ENCODE results near the gene PITPNM1. TPM values are rescaled to one million over a fixed set of nuclear protein-coding genes. Genes with fewer than 3 reads are reported as not detected.
"Not testable (repeated sequence)": the region's sequence is repeated elsewhere in the genome, so short reads cannot be mapped to it uniquely, and the experiment has no call there.

The PITPNM1 gene
- total RNA-seq (2014; rRNA removed; shearing (Covaris generic); ENCODE audit: low replicate concordance) = 5.5 and 18.9 TPM in 2 replicates

DNA sequence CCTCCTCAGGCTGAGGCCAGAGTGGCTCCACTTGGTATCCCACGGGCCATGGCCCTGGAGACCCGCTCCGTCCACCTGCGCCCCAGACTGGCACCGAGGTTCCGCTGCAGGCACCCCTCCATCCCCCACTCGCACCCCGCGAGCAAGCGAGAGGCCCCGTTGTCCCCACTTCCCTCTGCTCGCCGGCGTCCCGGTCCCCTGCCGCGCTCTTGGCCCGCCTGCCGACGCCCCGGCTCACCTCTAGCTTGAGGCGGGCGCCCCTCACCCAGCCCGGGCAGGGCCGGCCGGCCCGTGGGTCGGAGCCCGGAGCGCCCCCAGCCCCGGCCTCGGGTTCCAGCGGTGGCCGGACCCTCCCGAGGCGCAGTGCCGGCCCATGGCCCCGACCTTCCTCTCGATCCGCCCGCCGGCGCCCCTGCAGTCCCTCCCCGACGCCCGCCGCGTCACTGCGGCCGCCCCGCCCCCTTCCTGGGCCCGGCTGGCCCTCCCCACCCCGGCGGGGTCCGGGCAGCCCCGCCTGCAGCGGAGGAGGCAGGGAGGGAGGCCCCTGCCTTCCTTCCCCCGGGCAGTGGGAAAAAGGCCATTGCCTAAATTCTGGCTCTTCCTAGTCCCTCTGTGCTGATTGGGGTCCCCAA, at the start of gene PITPNM1:
Gene PITPNM1, minus strand, starts transcription at position 414 of the 632 bp plus-strand sequence. CDS start 1,183 bp downstream, outside the sequence.
- Histone ChIP-seq H3K27me3 (no peaks in the 10 kb centered on the region), H3K36me3 (peaks cover 19% of the 10 kb centered on the region), H3K4me3 (peak within 1 kb of the TSS; percentile 75), H3K9me3 (no peaks in the 10 kb centered on the region)
- peak; percentile 78 for DNase-seq

DNA sequence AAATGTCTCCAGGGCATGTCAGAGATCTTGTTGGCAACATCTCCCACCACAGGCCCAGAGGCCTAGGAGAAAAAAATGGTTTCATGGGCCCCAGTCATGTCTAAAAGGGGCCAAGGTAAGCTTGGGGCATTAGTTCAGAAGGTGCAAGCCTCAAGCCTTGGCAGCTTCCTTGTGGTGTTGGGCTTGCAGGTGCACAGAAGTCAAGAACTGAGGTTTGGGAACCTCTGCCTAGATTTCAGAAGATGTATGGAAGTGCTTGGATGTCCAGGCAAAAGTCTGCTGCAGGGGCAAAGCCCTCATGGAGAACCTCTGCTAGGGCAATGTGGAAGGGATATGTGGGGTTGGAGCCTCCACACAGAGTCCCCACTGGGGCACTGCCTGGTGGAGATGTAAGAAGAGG, 46.5 kb upstream of the PITPNM1 start:
- DNase-seq, H3K4me3 ChIP-seq, H3K36me3 ChIP-seq, H3K27me3 ChIP-seq, H3K9me3 ChIP-seq: not testable (repeated sequence)

DNA sequence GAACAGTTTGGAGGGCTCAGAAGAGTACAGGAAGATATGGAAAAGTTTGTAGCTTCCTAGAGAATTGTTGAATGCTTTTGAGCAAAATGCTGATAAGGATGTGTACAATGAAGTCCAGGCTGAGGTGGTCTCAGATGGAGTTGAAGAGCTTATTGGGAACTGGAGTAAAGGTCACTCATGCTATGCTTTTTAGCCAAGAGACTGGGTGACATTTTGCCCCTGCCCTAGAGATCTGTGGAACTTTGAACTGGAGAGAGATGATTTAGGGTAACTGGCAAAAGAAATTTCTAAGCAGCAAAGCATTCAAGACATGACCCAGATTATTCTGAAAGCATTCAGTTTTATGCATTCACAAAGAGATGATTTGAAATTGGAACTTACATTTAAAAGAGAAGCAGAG, 46.0 kb upstream of the PITPNM1 start:
- DNase-seq = no peak
- H3K9me3 ChIP-seq = no peaks in the 10 kb centered on the region; the same call in 1 of the 2 replicates

DNA sequence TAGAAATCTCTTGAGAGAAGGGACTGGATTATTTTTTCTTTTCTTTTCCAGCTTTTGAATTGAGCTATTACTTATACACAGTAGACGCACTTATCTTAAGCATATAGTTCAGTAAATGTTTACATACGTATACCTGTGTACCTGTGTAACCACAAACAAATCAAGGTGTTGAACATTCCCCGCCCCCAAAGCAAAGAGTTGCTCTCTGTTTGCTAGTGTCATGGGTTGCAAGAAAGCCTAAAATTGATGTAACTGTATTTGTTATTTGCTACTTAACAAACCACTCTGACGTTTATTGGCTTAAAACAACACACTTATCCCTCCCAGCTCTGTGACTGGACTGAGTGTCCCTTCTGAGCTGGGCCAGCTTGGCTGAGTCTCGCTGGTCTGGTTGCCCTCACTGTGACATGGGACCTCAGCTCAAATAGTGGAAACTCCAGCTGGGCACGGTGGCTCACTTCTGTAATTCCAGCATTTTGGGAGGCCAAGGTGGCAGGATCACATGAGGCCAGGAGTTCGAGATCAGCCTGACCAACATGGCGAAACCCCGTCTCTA, 43.5 kb upstream of the PITPNM1 start:
- DNase-seq = no peak
- Histone ChIP-seq H3K27me3 (no peaks in the 10 kb centered on the region), H3K4me3 (no peak overlapping the region), H3K9me3 (no peaks in the 10 kb centered on the region; the same call in 1 of the 2 replicates), H3K36me3 (no peaks in the 10 kb centered on the region)

More for the DNA sequence above, 46.0 kb upstream of the PITPNM1 start:
- Histone ChIP-seq H3K4me3 (no peak overlapping the region), H3K36me3 (no peaks in the 10 kb centered on the region), H3K27me3 (no peaks in the 10 kb centered on the region)

DNA sequence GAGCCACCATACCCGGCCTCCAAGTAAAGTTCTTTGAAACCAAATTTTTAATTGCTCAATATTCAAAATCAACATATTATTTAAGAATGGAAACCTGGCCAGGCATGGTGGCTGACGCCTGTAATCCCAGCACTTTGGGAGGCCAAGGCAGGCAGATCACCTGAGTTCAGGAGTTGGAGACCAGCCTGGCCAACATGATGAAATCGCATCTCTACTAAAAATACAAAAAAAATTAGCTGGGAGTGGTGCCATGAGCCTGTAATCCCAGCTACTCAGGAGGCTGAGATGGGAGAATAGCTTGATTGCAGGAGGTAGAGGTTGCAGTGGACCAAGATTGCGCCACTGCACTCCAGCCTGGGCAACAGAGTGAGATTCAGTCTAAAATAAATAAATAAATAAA, 42.9 kb upstream of the PITPNM1 start:
- not testable (repeated sequence) for H3K27me3 ChIP-seq, H3K36me3 ChIP-seq, H3K9me3 ChIP-seq, H3K4me3 ChIP-seq, DNase-seq

DNA sequence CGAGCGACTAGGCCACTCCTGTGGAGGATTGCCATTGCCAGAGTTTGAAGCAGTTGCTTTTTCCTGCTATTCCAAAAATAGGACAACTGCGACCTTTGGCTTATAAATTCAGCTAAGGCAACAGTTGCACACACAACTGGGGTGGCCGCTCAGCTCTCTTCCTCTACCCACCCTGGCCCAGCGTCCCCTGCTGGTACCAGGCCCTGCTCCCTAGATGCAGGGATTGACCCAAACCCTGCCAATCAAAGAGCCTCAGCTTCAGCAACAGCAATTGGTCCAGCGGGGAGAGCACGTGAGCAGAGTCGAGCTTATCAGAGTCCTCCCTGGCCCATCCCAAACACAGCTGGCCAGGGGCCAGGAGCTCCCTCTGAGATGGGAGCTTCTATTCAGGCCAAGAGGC, 40.1 kb upstream of the PITPNM1 start:
- H3K36me3 ChIP-seq = no peaks in the 10 kb centered on the region
- no peak overlapping the region for H3K4me3 ChIP-seq
- no peaks in the 10 kb centered on the region for H3K9me3 ChIP-seq
- DNase-seq = no peak
- H3K27me3 ChIP-seq = no peaks in the 10 kb centered on the region

DNA sequence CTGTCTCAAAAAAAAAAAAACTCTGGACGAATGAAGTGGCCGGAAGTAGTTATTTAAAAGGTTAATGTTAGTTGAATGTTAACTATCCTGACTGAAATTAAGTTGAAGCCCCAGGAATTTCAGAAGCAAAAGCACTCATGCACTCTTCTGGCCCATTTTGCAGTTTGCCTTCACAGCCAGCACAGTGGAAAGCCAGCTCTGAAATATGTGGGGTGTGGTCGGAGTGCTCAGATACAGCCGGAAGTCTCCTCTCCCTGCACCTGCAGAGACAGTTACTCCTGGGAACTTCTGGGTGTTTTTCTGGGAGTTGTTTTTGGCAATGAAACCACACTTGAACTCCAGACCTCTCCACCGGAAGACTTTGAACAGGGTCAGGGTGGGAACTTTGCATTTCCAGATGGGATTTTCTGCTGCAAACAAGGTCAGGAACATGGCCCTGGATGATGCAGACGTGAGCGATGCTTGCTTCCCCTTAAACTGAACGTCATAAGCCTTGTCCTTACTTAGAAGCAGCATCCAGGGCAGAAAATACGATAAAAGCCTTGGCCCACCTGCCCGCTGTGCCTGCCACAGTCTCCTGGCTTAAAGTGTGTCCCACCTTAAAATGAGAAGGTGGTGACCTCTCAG, 39.6 kb upstream of the PITPNM1 start:
- H3K4me3 ChIP-seq = no peak overlapping the region
- no peaks in the 10 kb centered on the region for H3K36me3 ChIP-seq

DNA sequence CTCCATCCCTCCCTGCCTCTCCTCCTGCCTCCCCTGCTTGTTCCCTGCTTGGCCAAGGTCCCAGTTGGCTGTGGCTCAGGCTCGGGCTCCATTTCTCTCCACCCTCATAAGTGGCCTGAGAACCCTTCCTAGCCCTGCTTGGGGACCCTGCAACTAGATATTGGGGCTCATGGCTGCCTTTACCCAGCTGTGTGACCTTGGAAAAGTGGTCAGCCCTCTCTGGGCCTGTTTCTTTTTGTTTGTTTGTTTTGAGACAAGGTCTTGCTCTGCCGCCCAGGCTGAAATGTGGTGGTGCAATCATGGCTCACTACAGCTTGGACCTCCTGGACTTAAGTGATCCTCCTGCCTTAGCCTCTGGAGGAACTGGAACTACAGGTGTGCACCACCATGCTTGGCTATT, 38.4 kb upstream of the PITPNM1 start:
- no peak for DNase-seq
- H3K36me3 ChIP-seq = no peaks in the 10 kb centered on the region
- H3K9me3 ChIP-seq = no peaks in the 10 kb centered on the region
- no peaks in the 10 kb centered on the region for H3K27me3 ChIP-seq
- no peak overlapping the region for H3K4me3 ChIP-seq

More for the DNA sequence above, 39.6 kb upstream of the PITPNM1 start:
- H3K9me3 ChIP-seq = no peaks in the 10 kb centered on the region
- no peaks in the 10 kb centered on the region for H3K27me3 ChIP-seq
- no peak for DNase-seq

DNA sequence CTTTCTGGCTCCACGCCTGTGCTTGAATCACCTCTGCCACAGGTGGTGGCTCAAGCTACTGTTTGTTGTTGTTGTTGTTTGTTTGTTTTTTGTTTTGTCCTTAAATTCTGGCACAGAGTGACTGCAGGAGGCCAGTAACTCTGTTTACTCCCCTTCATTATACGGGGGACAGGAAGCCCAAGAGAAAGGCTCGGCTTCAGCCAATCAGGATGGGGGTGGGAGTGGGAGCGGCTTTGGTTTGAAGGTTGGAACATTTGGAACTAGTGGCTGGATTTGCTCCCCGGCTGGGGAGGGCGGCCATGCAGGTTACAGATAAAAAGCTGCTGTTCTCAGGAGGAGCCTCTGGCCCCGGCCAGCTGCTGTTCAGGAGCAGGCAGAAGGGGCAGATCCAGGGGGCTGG, 37.8 kb upstream of the PITPNM1 start:
- H3K4me3 ChIP-seq = no peak overlapping the region
- no peaks in the 10 kb centered on the region for H3K9me3 ChIP-seq
- H3K27me3 ChIP-seq = no peaks in the 10 kb centered on the region
- no peak for DNase-seq
- no peaks in the 10 kb centered on the region for H3K36me3 ChIP-seq

DNA sequence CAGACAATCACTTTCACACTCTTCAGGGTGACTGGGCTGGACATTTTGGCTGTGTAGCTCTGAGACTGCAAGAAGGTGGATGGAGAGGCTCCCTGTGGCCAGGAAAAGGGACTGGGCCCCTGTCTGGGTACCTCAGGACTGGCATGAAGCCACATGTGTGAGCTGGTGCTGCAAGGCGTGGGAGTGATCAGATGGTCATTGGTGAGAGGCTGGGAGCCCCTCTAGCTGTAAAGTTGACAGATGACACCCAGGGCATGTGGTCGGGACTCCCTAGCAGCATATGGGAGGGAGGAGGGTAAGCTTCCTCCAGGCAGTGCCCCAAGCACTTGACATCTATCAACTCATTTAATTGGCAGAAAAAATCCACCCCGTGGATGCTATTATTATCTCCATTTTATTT, 37.0 kb upstream of the PITPNM1 start:
- Histone ChIP-seq H3K36me3 (no peaks in the 10 kb centered on the region), H3K4me3 (no peak overlapping the region), H3K27me3 (no peaks in the 10 kb centered on the region), H3K9me3 (no peaks in the 10 kb centered on the region; the same call in 1 of the 2 replicates)
- DNase-seq = no peak

DNA sequence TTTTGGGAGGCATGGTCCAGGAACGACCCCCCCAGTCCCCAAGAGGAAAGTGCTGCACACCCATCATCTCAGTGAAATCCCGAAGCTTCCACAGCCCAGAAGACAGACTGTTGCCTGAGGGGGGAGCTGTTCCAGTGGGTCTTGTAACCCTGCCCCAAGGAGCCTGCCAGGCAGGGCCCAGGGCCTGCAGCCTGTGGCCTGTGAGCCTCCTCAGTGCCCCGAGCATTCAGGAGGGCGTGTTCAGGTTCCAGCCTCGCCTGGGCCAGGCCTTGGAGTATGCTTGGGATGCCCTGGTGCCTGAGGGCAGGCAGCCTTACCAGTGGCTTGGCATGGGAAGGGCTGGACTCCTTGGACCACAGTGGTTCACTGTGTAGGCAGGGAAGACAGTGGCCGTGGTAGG, 36.0 kb upstream of the PITPNM1 start:
- DNase-seq = no peak
- H3K9me3 ChIP-seq = no peaks in the 10 kb centered on the region; the same call in 1 of the 2 replicates
- no peaks in the 10 kb centered on the region for H3K36me3 ChIP-seq
- H3K4me3 ChIP-seq = no peak overlapping the region
- no peaks in the 10 kb centered on the region for H3K27me3 ChIP-seq

DNA sequence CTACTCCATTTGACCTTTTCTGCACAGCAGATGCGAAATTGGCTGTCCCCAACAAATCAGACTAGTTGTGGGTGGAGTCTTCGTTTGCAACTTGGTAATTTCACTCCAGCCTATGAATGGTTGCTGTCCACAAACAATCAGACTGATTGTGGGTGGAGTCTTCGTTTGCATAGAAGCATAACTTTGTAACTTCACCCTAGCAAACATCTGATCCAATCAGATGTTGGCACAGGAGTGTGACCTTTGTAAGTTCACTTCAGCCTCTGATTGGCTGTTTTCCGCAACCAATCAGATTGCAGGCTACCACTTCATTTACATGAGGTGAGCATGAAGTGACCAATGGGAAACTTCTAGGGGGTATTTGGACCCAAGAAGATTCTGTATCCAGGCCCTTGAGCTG, 34.4 kb upstream of the PITPNM1 start:
- no peaks in the 10 kb centered on the region for H3K36me3 ChIP-seq
- H3K4me3 ChIP-seq = no peak overlapping the region
- no peak for DNase-seq
- no peaks in the 10 kb centered on the region for H3K27me3 ChIP-seq
- peaks cover 5% of the 10 kb centered on the region for H3K9me3 ChIP-seq

DNA sequence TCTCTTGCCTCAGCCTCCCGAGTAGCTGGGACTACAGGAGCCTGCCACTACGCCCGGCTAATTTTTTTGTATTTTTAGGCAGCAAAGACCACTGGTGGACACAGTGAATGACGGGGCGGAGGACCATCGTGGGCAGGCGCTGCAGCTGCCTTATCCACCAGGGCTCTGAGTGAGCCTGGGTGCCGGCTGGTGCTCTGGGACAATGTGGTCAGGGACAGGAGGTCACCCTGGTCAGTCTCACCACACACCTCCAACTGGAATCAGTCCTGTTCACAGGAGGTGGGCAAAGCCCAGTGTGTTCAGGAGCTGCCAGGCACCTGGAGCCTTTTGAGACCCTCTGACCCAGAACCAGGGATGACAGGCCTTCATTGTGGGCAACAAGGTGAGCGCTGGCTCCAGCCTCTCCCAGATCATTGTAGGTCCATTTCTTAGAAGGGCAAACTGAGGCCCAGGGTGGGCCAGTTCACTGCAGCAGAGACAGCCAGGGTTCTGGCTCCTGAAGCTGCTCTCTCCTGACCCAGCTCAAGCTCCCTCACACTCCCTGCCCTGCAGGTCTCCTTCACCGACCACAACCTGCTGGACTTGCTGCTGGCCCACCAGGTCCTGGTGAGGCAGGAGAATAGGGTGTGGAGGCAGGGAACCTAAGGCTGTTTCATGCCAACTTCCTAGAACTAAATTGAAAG, 33.8 kb upstream of the PITPNM1 start:
- Histone ChIP-seq H3K4me3 (no peak overlapping the region), H3K36me3 (no peaks in the 10 kb centered on the region), H3K9me3 (peaks cover 11% of the 10 kb centered on the region), H3K27me3 (no peaks in the 10 kb centered on the region)
- no peak for DNase-seq

DNA sequence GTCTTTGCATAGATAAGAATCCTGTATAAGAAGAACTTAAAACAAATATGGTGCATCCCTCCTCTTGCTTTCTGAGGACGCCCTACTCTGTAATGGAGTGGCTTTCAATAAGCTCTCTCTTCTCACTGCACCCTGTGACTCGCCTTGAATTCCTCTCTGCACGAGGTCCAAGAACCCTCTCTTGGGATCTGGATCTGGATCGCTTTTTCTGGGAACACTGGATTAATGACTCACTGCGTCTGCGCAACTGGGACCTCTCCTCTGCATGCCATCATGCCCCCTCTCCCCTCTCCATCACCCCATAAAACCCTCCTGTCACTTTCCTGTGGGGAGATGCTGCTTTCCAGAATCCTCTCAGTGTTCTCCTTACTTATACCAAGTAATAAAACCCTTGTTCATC, 33.1 kb upstream of the PITPNM1 start:
- DNase-seq = no peak
- Histone ChIP-seq H3K9me3 (peaks cover 18% of the 10 kb centered on the region), H3K36me3 (no peaks in the 10 kb centered on the region), H3K27me3 (no peaks in the 10 kb centered on the region), H3K4me3 (no peak overlapping the region)

DNA sequence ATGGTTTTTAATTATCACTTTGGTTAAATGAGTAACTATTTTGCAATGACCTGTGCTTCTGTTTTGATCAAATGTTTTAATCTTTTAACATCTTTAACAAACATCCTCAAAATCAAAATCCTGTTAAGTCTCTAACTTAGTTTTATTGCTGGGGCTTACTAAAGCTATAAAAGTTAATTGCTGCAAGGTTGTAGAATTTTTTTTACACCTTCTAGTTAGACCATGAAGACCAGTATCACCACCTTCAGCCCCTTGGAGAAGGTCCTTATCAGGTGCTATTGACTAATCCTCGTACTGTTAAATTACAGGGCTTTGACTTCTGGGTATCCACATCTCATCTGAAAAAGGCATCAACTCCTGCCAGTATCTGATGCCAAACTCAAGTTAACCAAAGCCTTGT, 30.4 kb upstream of the PITPNM1 start:
- no peak for DNase-seq
- Histone ChIP-seq H3K27me3 (no peaks in the 10 kb centered on the region), H3K9me3 (peaks cover 20% of the 10 kb centered on the region), H3K4me3 (no peak overlapping the region), H3K36me3 (no peaks in the 10 kb centered on the region)

DNA sequence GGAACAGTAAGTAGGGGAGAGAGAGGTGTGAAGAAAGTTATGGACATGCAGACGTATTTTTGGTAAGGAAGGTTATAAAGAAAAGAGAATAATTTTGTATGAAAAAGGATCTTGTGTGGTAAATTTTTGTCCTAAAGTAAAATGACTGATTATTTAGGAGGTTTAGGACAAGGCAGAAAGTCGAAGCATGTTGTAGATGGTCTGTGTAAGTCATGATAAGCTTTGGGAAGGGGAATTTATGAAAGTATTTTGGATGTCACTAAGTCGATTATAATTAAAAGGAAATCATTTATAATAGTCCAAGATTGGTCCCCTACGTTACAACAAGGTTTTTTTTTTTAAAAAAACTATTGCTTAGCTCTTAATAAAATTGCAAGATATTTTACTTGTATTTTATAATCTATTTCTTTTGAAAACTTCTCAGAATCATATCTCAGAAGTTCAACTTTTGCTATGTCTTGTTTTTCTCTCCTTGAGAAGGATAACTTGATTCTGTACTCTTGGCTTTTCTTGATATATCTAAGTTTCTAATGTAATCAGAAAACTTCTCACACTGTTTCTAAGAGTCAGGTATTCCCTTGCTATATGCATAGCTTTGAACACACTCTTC, 29.0 kb upstream of the PITPNM1 start:
- no peak for DNase-seq

DNA sequence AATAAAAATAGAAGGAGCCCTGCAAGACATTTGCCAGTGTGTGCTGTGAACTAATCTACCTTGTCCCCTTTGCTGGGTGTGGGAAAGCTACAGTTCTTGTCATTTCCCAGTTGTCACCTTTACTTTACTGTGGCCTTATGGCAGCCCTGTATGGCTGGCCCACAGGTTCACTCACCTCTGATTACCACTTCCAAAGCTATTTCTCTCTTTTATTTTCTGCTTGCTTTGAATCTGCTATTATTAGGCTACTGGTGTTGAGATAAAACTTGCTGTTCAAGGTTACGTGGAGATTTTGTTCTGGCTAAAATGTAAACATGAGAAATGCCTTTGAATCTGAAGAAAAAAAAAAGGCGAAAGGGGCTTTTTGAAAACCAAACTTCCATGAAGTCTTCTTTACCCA, 27.7 kb upstream of the PITPNM1 start:
- peaks cover 20% of the 10 kb centered on the region for H3K9me3 ChIP-seq
- H3K4me3 ChIP-seq = no peak overlapping the region
- DNase-seq = no peak
- no peaks in the 10 kb centered on the region for H3K27me3 ChIP-seq
- no peaks in the 10 kb centered on the region for H3K36me3 ChIP-seq

More for the DNA sequence above, 29.0 kb upstream of the PITPNM1 start:
- H3K4me3 ChIP-seq = no peak overlapping the region
- H3K27me3 ChIP-seq = no peaks in the 10 kb centered on the region
- H3K9me3 ChIP-seq = peaks cover 20% of the 10 kb centered on the region
- no peaks in the 10 kb centered on the region for H3K36me3 ChIP-seq

Data from MG63 (cell line).